ENCODE data around the gene CYP2C18. TPM values are rescaled to one million over a fixed set of nuclear protein-coding genes. Genes with fewer than 3 reads are reported as not detected.
"Not testable (repeated sequence)": the region's sequence is repeated elsewhere in the genome, so short reads cannot be mapped to it uniquely, and the experiment has no call there.

Gene CYP2C18
- polyA plus RNA-seq, 1 experiment, result not detected

DNA sequence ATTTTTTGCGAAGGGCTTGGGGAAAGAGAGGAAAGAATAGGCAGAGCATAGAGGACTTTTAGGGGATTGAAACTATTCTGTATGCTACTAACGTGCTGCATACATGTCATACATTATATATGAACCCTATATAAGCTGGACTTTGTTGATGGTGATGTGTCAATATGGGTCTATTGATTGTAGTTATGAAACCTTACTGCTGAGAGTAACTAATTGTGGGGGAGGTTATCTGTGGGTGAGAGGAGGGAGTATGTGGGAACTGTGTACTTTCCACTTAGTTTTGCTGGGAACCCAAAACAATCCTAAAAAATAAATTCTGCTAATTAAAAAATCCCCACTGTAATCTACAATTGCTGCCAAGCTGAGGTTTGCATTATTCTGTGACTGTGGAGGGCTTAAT is 63.6 kb downstream of the CYP2C18 start:
- Histone ChIP-seq H3K36me3 (ENCODE audit: control insufficient read depth, insufficient read depth, low read length) (no peaks in the 10 kb centered on the region), H3K27me3 (ENCODE audit: control insufficient read depth, insufficient read depth, low read length) (no peaks in the 10 kb centered on the region), H3K4me3 (ENCODE audit: low read depth, low read length) (no peak overlapping the region)
- ChIA-PET CTCF (no interaction called here), POLR2A (no interaction called here)
- no peak for TF ChIP-seq CTCF (IDR thresholded peaks at IDR 0.05; ENCODE audit: insufficient read depth, low read depth, low read length)
- DNase-seq (ENCODE audit: low read depth), result no peak

- DNase-seq (ENCODE audit: low read depth), result no peak
- ChIA-PET CTCF (no interaction called here), POLR2A (no interaction called here)
- TF ChIP-seq CTCF (IDR thresholded peaks at IDR 0.05; ENCODE audit: insufficient read depth, low read depth, low read length), result no peak
- Histone ChIP-seq H3K27me3 (ENCODE audit: control insufficient read depth, insufficient read depth, low read length) (no peaks in the 10 kb centered on the region), H3K36me3 (ENCODE audit: control insufficient read depth, insufficient read depth, low read length) (no peaks in the 10 kb centered on the region), H3K4me3 (ENCODE audit: low read depth, low read length) (no peak overlapping the region)
These were observed 64.3 kb downstream of the CYP2C18 start for GRCh38 chr10:94747838-94748237.

- DNase-seq (ENCODE audit: low read depth), result no peak
- CTCF ChIA-PET, result no interaction called here
- TF ChIP-seq CTCF (IDR thresholded peaks at IDR 0.05; ENCODE audit: insufficient read depth, low read depth, low read length), result no peak
- H3K4me3 ChIP-seq (ENCODE audit: low read depth, low read length), result no peak overlapping the region
- H3K36me3 ChIP-seq (ENCODE audit: control insufficient read depth, insufficient read depth, low read length), result no peaks in the 10 kb centered on the region
- H3K27me3 ChIP-seq (ENCODE audit: control insufficient read depth, insufficient read depth, low read length), result no peaks in the 10 kb centered on the region
- POLR2A ChIA-PET, result no interaction called here
These were observed 74.4 kb downstream of the CYP2C18 start for GRCh38 chr10:94757916-94758315.

- CTCF ChIA-PET, result no interaction called here
- no peak for TF ChIP-seq CTCF (IDR thresholded peaks at IDR 0.05; ENCODE audit: insufficient read depth, low read depth, low read length)
These were observed 77.2 kb downstream of the CYP2C18 start for GRCh38 chr10:94760586-94761178.

DNA sequence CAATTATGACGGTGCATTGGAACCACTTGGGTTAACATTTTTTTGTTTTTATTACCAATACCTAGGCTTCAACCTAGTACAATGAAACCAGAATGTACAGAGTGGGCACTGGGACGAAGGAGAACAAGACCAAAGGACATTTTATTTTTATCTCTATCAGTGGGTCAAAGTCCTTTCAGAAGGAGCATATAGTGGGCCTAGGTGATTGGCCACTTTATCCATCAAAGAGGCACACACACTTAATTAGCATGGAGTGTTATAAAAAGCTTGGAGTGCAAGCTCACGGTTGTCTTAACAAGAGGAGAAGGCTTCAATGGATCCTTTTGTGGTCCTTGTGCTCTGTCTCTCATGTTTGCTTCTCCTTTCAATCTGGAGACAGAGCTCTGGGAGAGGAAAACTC is 78.9 kb downstream of the CYP2C18 start, which contains the start of gene CYP2C19:
Gene CYP2C19, plus strand, starts transcription at position 289 of the 400 bp plus-strand sequence. Its CDS starts 25 bp downstream, at position 314.
- DNase-seq (ENCODE audit: low read depth), result no peak
- CTCF ChIA-PET, result no interaction called here
- no peaks in the 10 kb centered on the region for H3K27me3 ChIP-seq (ENCODE audit: control insufficient read depth, insufficient read depth, low read length)
- no peak for TF ChIP-seq CTCF (IDR thresholded peaks at IDR 0.05; ENCODE audit: insufficient read depth, low read depth, low read length)
- H3K4me3 ChIP-seq (ENCODE audit: low read depth, low read length), result no peak within 1 kb of the TSS
- POLR2A ChIA-PET, result no interaction called here
- no peaks in the 10 kb centered on the region for H3K36me3 ChIP-seq (ENCODE audit: control insufficient read depth, insufficient read depth, low read length)

More at GRCh38 chr10:94760586-94761178, 77.2 kb downstream of the CYP2C18 start:
- Histone ChIP-seq H3K27me3 (ENCODE audit: control insufficient read depth, insufficient read depth, low read length) (no peaks in the 10 kb centered on the region), H3K36me3 (ENCODE audit: control insufficient read depth, insufficient read depth, low read length) (no peaks in the 10 kb centered on the region), H3K4me3 (ENCODE audit: low read depth, low read length) (no peak overlapping the region)
- POLR2A ChIA-PET, result no interaction called here
- no peak for DNase-seq (ENCODE audit: low read depth)

DNA sequence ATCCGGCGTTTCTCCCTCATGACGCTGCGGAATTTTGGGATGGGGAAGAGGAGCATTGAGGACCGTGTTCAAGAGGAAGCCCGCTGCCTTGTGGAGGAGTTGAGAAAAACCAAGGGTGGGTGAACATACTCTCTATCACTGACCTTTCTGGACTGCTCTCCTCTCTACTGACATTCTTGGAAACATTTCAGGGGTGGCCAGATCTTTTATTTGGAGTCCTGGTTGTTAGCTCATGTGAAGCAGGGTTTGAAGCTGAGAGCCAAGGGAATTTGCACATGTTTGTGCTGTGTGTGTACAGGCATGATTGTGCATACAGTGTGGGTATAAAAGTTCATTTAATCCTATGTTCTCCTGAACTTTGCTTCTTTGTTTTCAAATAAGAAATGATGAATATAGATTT is 91.9 kb downstream of the CYP2C18 start:
- H3K36me3 ChIP-seq (ENCODE audit: control insufficient read depth, insufficient read depth, low read length); POLR2A ChIA-PET; DNase-seq (ENCODE audit: low read depth); H3K4me3 ChIP-seq (ENCODE audit: low read depth, low read length); CTCF ChIA-PET; H3K27me3 ChIP-seq (ENCODE audit: control insufficient read depth, insufficient read depth, low read length): not testable (repeated sequence)
